Erythroblast (primary cell): ENCODE measurements around the gene NRL.

Source experiments
- GATA1 ChIP-seq: IDR thresholded peaks from 2 replicates; pipeline ENCODE4 v1.6.1; 2011; ENCODE audit warnings: low read depth, mild to moderate bottlenecking, control low read depth, low read length, moderate library complexity
- POLR2A ChIP-seq: IDR thresholded peaks from 2 replicates; pipeline ENCODE4 v1.6.1; 2011; ENCODE audit warnings: mild to moderate bottlenecking, low read length

DNA sequence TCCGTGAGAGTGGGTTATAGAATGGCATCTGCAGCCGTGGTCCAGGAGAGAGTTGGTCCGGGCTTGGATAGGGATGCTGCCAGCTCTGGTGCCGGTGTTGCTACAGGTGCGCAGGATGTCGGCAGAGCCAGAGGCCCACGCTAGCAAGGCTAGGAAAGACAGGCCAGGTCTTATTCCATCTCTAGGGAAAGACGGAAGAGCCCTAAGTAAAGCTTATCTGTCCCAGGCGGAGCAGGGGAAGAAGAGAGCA lies 20.8 kb upstream of the NRL start:
- TF ChIP-seq POLR2A (no peak), GATA1 (no peak)
